GM21825 (cell line): ENCODE measurements around the gene SLC5A12.
"Not testable (repeated sequence)": the region's sequence is repeated elsewhere in the genome, so short reads cannot be mapped to it uniquely, and the experiment has no call there.

ENCODE experiments used
- ATAC-seq: cut with Tn5 transposase; IDR thresholded peaks from one replicate; pipeline ENCODE4 v1.9.1; 2021; ENCODE audit warnings: mild to moderate bottlenecking, moderate library complexity; ENCODE audit not compliant: unreplicated experiment

Gene SLC5A12

GRCh38 chr11:26662916-26663315 is 58.9 kb downstream of the SLC5A12 start:
- no peak for ATAC-seq

GRCh38 chr11:26655287-26655686 is 66.6 kb downstream of the SLC5A12 start:
- ATAC-seq, result no peak

DNA sequence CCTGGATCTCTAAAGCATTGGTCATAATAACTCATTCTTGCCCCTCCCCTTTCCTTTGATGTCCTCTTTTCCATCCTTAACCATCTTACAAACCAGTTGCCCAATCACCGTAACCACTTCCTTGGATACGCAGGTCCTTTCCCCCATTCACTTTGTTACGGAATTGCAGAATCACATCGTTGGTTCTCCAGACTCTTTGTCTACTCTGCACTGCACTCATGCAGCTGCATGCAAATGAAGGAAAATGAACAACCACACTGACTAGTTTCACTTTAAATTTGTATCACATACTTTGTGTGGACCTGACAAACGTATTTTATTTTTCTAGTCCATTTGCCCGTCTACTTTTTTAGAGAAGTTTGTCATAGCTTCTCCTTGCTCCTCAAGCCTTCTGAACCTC is 69.9 kb downstream of the SLC5A12 start:
- no peak for ATAC-seq

DNA sequence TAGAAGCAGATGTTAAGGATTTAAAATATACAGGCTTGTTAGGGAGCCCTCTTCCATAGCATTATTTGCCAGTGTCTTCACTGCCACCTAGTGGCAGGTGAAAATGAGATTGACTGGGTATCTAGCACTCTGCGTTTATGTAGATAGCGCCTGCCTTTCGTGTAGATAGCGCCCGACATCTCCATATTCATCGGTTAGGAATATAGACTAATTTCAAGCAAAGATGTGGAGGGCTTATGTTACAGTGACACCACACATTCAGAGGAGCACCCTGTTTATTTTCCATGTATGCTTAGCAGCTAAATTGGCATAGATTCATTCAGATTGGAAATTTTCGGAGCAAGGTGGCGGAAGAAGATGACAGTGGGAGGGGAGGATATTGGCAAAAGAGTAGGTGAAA is 72.0 kb downstream of the SLC5A12 start:
- peak; percentile 87 for ATAC-seq

GRCh38 chr11:26643314-26643713 is 78.5 kb downstream of the SLC5A12 start:
- not testable (repeated sequence) for ATAC-seq

GRCh38 chr11:26632691-26633159 is 89.1 kb downstream of the SLC5A12 start:
- no peak for ATAC-seq

DNA sequence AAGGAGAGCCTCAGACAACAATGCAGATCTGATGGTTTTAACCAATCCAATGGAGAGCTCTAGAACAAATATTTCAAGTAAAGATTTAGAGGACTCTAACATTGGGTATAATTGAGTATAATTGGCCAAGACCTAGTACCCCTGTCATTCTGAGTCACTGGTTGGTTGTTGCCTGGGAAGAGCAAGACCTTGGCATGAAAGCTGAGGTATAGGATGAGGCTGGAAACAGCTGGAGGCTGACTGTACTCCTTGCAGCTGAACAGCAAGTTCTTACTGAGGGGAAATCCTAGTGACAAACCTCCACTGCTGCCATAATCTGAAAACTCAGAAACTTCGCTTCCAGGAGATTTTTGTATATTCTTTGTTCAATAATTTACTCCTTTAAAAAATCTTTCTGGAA is 95.5 kb downstream of the SLC5A12 start:
- ATAC-seq, result no peak

- ATAC-seq, result no peak
Observed at GRCh38 chr11:26623076-26623659, 98.7 kb downstream of the SLC5A12 start.

DNA sequence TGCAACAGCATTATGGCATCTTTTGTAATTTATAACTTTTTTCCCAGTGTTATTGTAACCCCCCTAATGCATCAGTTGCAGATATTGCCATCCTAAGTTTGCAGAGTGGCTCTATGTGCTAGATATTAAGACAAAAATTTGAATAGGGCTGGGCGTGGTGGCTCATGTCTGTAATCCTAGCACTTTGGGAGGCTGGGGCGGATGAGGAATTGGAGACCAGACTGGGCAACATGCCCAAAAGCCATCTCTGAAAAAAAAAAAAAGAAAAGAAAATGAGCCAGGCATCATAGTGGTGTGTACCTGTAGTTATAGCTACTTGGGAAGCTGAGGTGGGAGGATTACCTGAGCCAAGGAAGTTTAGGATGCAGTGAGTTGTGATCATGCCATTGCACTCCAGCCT is 99.7 kb downstream of the SLC5A12 start:
- ATAC-seq, result no peak

DNA sequence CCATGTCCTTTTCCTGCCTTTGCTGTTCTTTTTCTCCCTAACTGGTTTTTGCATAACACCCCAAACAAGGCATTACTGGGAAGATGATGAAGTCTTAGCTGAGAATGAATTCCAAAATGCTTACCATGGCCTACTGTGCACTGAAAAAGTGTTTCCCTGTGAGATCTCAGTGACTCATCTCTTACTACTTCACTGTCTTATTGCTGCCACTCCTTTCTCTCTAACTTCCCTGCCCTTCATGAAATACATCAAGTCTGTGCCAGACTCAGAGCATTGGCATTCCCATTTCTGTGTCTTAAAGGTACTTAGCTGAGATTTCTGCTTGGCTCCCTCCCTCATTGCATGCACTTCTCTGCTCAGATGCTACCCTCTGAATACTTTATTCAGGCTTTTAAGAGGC is 100.7 kb downstream of the SLC5A12 start:
- ATAC-seq, result no peak

- ATAC-seq, result no peak
Observed at GRCh38 chr11:26620282-26621045, 101.4 kb downstream of the SLC5A12 start.

- no peak for ATAC-seq
Observed at GRCh38 chr11:26618441-26618840, 103.4 kb downstream of the SLC5A12 start.
